GM18873 (cell line): ENCODE data around the gene IFTAP.
A peak's percentile ranks its signal among the peaks of the same experiment; 100 is the strongest.
"Not testable (repeated sequence)": the region's sequence is repeated elsewhere in the genome, so short reads cannot be mapped to it uniquely, and the experiment has no call there.

ENCODE experiments used
- ATAC-seq: cut with Tn5 transposase; IDR thresholded peaks from one replicate; pipeline ENCODE4 v1.9.1; 2021; ENCODE audit warnings: mild to moderate bottlenecking, moderate library complexity, moderate number of reproducible peaks; ENCODE audit not compliant: unreplicated experiment, low FRiP score

IFTAP gene, protein sequence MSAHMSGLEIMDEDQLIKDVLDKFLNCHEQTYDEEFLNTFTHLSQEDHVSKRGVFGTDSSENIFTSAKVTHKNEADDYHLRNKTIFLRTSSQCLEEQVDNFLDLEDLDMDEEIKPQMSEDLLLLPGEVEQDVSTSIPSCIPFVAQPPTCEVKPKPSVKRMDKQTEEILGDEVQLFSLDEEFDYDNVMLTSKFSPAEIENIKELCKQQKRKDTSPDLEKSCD

DNA sequence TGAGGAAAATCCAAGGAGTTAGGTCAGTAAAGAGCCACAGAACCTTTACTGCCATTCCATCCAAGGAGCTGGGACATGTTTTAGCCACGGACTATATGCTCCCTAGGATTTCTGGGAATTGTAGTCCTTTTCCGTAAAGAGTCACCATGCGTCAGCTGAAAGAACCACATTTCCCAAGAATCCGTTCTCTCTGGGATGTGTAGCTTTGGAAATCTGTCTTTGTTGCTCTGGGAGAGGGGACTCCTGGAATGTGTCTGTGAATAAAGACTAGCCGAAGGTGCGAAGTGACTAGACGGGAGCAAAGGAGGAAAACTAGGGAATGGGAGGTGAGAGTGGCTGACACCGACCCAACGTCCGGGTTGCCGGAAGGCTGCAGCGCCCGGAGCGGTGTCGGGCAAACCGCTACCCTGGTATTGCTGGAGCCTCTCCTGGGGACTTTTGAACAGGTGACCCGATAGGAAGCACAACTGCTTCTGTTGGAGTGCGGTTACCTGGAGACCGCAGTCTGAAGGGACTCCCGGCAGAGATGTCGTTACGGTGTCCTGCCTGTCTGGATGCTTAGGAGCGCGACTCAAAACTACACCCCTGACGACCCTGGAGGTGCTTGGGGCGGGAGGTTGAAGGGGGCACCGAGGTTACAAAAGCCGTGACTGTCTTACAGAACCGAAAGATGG lies at the start of gene IFTAP:
Gene IFTAP (plus strand): TSS at position 187 of the 674 bp plus-strand sequence. CDS start 15,602 bp downstream, outside the sequence.
- no peak for ATAC-seq

DNA sequence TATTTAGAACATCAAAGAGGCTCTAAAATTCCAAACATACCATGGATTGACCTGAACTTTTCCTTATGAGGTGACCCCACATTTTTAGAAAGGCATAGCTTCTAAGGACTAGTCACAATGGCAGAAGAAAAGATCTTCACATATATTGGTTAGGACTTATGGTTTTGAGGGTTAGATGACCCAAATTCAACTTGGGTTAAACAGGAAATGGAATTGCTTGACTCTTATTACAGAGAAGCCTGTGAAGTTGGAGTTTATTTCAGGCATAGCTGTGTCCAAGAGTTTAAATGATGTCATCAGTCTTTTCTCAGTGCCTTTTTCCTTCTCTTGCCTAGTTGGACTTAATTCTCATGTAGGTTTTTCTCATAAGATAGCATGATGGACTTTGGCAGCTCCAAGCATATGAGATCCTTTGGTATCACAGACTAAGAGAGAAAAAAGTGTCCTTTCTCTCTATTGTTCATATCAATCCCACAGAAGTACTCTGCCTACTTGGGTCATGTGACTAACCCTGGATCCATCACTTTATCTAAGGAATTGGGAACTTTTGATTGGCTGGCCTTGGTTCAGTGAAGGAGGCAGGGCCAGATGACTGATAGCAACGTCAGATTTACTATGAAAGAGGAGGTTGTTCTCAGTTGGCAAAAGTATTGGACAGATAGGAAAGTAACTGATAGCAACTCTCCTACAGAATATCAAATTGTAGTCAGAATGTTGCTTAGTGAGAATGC lies 43.8 kb upstream of the IFTAP start:
- ATAC-seq: no peak

DNA sequence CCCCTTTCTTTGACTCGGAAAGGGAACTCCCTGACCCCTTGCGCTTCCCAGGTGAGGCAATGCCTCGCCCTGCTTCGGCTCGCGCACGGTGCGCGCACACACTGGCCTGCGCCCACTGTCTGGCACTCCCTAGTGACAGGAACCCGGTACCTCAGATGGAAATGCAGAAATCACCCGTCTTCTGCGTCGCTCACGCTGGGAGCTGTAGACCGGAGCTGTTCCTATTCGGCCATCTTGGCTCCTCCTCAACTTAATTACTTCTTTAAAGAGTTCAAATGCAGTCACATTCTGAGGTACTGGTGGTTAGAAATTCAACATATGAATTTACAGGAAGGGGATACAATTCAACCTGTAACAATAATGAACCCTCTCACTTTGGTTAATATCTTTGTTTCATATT lies 36.9 kb upstream of the IFTAP start:
- ATAC-seq: not testable (repeated sequence)

DNA sequence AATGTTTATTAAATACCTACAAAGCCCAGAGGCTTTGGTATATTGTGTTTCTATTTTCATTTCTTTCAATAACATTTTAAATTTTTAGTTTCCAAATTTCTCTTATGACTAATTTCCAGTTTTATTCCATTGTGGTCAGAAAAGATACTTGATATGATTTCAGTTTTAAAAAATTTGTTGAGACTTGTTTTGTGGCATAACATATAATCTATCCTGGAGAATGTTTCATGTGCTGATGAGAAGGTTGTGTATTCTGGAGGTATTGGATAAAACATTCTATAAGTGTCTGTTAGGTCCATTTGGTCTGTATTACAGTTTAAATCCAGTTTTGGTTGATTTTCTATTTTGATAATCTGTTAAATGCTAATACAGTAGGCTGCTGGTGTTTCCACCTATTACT lies 36.3 kb upstream of the IFTAP start:
- ATAC-seq: no peak

DNA sequence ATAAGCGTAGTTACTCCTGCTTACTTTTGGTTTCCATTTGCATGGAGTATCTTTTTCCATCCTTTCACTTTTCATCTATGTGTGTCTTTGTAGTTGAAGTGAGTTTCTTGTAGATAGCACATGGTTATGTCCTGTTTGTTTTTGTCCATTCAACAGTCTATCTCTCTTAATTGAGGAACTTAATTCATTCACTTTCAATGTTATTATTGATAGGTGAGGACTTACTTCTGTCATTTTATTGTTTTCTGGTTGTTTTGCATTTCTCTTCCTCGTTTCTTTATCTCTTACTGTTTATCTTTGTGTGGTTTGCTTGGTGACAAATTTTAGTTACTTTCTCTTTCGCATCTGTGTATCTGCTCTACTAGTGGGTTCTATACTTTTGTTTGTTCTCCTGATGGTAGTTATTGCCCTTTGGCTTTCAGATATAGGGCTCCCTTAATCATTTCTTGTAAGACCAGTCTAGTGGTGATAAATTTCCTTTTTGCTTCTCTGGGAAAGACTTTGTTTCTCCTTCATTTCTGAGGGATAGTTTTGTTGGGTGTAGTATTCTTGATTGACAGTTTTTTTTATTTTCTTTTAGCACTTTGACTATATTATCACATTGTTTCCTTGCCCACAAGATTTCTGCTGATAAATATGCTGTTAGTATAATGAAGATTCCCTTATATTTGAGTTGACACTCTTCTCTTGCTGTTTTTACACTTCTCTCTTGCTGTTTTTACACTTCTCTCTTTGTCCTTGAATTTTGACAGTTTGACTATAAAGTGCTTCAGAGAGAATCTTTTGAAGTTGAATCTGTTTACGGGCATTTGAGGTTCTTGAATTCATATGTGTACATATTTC lies 35.5 kb upstream of the IFTAP start:
- peak; percentile 79 for ATAC-seq

DNA sequence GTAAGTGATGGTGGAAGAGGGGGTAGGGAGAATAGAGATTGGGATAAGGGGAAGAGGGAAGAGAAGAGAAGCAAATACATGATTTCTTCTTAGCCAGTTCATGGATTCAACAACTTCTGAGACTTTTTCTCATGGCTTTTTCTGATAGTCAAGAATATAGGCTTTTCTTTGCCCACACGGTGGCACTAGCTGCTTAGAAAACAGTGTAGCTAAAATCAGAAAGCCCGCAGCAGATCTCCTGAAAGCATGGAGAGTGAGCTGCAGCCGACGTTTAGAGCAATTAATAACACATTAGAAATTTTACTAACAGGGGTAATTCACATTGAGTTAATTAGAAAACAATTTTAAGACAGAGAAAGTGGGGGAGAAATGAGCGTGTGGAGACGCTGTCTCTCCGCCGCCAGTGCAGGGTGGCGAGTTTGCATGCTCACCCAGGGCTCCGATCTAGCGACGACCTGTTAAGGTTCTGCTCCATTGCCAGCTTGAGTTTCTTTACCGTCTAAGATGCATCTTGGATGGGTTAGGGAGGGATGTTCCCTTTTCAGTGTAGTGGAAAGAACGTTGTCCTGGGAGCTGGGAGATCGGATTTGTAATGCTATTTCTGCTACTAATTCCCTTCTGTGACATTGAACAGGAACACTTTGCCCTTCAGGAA lies 29.8 kb upstream of the IFTAP start:
- ATAC-seq: no peak

DNA sequence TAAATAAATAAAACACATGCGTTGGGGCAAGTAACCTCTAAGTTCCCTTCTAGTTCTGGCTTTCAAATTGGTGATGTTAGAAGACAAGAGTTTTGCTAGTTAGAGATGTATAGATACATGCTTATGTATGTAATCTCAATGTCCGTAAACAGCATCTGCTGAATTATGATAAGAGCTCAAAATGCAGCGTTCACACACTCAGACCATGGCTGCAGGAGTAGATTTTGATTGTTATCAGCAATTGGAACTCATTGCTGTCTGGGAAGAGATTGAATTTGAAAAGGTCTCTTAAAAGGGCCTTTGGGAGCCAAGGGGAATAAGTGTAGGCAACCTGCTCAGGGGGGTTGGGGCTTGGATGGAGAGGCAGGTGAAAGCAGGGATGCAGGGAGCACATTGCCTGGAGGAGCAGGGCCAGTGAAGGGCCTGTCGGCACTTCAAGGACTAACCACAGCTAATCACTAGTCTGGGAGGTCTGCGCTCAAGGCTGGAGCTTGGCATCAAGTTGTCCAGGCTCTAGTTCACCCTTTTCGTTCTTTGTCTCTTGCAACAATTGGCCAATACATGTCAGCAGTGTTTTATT lies 29.2 kb upstream of the IFTAP start:
- ATAC-seq: no peak

DNA sequence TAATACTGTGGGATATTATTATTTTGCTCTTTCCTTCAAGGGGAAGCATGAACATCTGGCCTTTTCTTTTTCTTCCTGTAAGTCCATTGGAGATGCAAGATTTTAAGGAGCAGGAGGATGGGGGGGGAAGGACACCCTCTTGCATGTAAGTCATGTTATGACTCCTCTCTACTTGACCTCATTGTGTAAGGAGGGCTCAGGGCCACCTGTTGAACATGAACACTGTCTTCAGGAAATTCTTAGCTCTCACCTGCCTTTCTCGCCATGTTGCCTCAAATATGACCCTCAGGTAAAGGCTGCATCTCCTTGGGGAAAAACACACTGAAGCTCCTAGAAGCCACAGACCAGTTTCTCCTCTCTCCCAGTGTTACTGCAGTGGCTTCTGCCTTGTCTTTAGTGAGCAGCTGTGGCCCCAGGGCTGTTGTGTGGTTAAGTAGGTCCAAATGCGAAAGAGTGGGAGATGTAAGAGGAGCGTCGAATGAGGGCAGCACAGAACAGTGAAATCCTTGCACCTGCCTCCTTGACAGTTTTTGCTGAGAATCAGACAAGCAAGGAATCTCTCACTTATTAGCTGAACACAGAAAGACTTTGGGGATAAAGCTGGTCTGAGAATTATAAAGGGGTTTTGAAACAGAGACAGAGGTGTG lies 27.8 kb upstream of the IFTAP start:
- no peak for ATAC-seq

DNA sequence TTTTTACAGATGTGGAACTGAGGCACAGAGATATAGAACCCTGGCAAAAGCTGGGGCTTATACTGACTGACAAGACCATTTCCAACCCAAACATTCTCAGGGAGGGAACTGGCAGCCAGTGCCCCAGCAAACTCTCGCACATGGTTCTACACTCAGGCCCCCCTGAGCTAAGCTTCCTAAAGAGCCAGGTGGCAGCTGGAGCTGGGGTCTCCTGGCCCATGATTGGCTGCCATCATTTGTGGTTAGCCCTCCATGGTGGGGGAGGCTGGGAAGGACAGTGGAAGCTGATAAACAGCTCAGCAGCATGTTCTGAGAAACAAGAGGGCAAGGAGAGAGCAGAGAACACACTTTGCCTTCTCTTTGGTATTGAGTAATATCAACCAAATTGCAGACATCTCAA lies 26.6 kb upstream of the IFTAP start, which contains the start of gene RAG1:
Gene RAG1 (plus strand): TSS at position 314 of the 400 bp plus-strand sequence. CDS start 5,298 bp downstream, outside the sequence.
- no peak for ATAC-seq

DNA sequence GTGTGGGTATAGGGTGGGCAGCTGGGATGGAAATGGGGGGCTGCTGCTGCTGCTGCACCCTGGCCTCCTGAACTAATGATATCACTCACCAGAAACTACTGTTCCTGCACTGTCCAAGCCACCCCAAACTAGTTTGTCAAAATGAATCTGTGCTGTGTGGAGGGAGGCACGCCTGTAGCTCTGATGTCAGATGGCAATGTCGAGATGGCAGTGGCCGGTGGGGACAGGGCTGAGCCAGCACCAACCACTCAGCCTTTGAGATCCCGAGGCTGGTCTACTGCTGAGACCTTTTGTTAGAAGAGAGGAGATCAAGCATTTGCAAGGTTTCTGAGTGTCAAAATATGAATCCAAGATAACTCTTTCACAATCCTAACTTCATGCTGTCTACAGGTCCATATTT lies 25.2 kb upstream of the IFTAP start:
- no peak for ATAC-seq

DNA sequence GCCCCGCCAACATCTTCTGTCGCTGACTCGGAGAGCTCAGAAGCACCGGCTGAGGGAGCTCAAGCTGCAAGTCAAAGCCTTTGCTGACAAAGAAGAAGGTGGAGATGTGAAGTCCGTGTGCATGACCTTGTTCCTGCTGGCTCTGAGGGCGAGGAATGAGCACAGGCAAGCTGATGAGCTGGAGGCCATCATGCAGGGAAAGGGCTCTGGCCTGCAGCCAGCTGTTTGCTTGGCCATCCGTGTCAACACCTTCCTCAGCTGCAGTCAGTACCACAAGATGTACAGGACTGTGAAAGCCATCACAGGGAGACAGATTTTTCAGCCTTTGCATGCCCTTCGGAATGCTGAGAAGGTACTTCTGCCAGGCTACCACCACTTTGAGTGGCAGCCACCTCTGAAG lies 19.8 kb upstream of the IFTAP start:
- ATAC-seq: no peak

DNA sequence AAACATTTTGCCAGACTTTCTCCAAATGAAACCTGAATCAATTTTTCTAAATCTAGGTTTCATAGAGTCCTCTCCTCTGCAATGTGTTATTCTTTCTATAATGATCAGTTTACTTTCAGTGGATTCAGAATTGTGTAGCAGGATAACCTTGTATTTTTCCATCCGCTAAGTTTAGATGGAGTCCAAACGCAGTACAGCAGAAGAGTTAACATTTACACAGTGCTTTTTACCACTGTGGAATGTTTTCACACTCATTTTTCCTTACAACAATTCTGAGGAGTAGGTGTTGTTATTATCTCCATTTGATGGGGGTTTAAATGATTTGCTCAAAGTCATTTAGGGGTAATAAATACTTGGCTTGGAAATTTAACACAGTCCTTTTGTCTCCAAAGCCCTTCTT lies 16.9 kb upstream of the IFTAP start:
- ATAC-seq: no peak

DNA sequence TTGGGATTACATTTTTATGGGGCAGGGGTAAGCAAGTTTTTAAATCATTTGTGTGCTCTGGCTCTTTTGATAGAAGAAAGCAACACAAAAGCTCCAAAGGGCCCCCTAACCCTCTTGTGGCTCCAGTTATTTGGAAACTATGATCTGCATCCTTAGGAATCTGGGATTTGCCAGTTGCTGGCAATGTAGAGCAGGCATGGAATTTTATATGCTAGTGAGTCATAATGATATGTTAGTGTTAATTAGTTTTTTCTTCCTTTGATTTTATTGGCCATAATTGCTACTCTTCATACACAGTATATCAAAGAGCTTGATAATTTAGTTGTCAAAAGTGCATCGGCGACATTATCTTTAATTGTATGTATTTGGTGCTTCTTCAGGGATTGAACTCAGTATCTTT lies 16.4 kb upstream of the IFTAP start:
- ATAC-seq: no peak

DNA sequence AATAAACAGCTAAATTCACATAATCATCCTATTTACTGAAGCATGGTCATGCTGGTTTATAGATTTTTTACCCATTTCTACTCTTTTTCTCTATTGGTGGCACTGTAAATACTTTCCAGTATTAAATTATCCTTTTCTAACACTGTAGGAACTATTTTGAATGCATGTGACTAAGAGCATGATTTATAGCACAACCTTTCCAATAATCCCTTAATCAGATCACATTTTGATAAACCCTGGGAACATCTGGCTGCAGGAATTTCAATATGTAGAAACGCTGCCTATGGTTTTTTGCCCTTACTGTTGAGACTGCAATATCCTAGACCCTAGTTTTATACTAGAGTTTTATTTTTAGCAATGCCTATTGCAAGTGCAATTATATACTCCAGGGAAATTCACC lies 15.8 kb upstream of the IFTAP start:
- ATAC-seq: no peak

DNA sequence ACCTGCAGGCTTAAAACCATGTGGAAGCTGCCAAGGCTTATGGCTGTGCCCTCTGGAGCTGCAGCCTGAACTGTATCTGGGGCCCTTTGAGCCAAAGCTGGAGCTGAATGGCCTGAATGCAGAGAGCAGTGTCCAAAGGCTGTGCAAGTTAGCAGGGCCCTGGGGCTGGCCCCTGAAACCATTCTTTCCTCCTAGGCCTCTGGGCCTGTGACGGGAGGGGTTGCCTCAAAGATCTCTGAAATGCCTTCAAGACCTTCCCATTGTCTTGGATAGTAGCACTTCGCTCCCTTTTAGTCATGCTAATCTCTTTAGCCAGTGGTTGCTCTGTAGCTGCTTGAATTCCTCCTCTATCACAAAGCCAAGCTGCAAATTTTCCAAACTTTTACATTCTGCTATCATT lies 12.8 kb upstream of the IFTAP start:
- ATAC-seq: no peak

DNA sequence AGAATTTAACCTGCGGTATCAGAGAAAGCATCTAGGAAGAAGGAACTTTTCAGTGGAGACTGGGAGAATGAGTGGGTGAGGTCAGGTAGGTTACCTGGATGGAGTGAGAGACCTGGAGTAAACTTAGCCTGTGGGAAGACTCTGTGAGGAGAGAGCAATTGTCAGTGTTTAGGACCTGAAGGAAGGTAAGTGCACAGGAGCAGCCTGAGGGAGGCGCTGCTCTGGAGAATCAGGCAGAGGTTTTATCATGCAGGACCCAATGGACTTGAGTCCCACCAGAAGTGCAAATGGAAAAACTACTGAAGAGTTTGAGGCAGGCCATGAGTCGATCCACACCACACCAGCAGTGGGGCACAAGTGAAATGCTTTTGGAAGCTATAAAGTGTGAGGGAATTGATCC lies 10.6 kb upstream of the IFTAP start:
- no peak for ATAC-seq

DNA sequence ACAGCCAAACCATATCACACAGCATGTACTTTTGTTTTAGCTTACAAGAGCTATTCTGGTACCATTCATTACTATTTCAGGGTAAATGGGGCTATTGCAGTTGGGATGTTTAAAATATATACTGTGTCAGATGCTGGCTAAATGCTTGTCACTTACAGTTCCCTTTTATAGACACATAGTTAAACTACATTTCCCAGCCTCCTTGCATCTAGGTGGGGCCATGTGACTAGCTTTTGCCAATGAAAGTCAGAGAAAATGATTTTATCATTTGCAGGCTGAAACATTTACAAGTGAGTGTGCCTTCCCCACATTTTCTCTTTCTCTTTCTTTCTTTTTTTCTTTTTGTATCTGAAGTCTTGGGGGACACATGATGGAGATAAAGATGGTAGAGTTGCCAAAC lies 7.8 kb upstream of the IFTAP start:
- no peak for ATAC-seq

DNA sequence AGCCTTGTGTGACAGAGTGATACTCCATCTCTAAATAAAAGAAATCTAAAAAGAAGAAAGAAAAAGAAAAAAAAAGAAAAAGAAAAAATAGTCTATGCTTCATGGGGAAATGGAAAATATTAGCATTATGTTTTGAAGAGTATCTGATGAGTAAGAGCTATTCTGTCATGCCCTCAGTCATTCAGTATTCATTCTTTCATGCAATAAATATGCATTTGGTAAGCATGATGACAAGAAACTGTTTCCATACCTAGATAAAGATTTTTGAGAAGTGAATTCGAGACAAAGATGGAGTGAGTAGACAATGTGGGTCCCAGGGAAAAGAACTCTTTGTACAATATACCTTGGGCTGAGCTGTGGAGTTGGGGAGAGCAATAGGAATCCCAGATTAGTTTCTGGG lies 6.2 kb upstream of the IFTAP start:
- no peak for ATAC-seq

DNA sequence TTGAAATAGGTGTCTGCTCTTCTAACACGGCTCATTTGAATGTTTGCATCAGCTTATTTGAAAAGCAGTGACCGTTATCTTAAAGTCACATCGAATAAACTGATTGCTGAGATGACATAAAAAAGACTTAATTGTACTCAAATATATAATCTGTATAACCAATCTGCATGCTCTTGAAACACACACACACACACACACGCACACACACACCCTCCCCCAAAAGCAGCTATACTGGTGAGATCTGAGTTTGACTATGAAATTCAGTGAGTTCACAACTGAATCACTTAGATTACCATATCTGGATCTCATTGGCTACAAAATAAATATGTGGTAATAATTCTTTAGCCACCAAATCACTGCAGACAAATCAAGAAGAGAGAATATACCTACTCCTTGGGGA lies 3.8 kb upstream of the IFTAP start:
- ATAC-seq: no peak
